Stimulated activated CD8-positive, alpha-beta memory T cell treated with anti-CD3 and anti-CD28 coated beads, Interleukin-7, amount 100 ng/mL, for 48 hours (primary cell): ENCODE measurements around the gene COLQ.
A peak's percentile ranks its signal among the peaks of the same experiment; 100 is the strongest.

Experiments used
- DNase-seq, 2 donors: peaks; one replicate each; pipeline ENCODE4 v3.0.0-alpha.2; 2020; ENCODE audit warnings: low read depth in 1 of 2; ENCODE audit errors: extremely low read depth in 1 of 2

The COLQ gene

DNA sequence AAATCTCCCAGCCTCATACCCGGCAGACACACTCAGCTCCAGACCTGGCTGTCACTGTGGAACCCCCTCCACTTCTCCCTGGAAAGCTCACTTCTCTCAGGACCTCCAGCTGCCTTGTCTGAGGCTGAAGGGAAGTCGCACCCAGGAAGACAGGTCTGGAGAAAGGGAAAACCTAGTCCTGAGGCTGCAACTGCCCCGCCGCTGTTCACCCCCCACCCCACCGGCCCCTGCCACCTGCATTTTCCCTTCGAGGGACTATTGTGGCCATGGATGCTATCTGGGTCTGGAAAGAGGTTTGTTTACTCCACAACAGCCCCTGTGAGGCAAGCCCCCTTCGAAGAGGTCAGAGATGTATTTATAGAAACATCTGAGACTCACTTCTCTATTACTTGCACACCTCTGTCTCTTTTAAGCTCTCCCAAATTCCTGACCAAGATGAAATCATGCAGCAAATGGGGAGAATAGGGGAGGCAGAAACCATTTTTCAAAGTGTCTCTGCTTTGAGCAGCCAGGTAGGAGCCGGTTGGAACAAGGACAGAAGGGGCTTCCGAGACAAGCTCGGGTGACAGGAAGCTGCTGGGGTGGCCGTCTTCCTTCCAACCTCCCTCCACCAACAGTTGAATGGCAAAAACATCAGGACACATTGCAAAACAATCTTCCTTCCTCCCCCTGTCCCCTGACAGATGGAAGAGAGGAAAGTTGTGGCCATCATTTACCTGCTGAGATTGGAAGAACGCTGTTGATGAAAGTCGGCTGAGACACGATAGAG, 518 bp downstream of the COLQ start:
- DNase-seq = no peak

DNA sequence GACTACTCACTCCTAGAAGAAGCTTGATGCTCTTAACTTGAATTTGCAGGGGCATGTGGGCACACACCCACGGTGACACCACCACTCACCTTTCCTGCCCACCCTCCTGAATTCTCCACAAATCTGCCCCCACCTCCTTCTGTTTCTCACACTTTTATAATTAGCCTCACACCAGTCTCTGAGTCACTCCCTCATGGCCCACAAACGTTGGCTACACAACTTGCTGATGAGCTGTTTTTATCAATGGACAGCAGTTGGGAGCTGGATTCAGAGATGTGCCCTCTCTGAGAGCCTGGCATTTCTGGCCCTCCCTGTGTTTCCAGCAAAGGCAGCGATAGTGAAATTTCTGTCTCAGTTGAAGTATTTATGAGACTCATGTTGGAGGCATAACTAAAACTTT, 1.3 kb downstream of the COLQ start:
- DNase-seq = peak in 1 of 2 donors; percentile 7

DNA sequence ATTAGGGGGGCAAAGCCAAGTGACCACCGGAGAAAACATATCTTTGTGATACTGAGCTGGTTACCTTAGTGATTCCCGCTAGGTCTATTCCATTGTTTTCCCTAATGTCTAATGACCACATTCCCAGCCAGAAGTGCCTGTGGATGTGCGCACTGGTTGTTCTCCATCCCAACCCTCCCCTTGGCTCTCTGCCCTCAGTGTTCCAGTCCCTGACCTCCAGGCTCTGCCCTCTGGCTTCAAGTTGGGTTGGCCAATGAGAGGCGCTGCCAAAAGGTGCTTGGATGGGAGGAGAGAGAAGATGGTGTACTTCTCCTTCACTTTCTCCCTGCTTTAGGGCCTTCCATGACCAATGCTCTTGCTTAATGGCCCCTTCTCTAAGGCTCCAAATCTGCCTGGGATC, 2.4 kb downstream of the COLQ start:
- DNase-seq = no peak

DNA sequence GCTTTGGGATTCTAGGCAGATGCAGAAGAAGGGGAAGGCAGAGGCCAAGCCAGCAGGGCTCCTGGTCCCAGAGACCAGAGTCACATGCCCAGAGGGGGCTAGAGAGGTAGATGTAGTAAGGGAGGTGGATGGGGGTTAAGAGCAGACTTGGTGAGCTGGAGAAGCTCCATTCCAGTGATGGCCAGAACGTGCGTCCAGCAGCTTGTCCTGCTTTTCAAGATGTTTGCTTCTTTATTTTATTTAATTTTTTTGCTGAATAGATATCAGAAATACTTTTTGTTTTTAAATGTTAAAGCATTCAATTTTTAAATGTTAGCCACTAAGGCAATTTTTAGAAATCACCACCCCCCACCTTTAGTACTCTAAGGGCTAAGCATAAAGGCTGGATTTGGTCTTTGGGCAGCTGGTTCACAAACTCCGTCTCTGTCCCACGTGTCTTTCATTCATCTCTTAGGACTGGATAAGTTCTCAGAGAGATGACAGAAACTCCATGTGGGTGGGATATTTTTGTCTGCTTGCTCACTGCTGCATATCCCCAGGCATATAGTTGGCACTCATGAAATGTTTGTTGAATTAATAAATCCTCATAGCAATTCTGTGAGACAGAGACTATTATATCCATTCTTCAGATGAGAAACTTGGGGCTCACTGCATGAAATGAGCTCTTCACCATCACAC, 6.7 kb downstream of the COLQ start:
- no peak for DNase-seq

DNA sequence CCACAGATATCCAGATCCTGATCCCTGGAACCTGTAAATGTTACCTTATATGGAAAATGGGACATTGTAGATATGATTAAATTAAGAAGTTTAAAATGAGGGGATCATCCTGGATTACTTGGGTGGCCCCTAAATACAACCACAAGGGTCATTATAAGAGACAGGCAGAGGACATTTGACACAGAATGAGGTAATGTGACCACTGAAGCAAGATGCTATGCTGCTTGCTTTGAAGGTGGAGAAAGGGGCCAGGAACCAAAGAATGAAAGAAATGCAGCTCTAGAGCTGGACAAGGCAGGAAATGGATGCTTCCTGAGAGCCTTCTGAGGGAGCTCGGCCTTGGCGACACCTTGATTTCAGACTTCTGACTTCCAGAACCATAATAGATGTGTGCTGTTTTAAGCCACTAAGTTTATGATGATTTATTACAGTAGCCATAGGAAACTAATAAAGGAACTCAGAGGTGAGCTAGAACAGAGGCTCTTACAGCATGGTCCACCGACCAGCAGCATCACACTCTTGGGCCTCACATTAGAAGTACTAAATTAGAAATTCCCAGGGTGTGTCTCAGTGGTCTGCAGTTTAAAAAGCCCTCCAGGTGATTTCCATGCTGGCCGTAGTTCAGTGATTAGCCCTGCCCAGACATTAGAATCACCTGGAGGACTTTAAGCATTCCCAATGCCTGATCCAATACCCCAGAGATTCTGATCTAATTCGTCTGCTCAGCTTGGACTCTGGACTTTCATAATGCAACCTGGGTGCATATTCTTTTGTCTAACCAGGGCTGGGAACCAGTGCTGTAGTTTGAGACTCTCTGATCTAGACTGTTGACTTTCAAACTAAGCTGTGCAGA, 7.5 kb downstream of the COLQ start:
- no peak for DNase-seq

DNA sequence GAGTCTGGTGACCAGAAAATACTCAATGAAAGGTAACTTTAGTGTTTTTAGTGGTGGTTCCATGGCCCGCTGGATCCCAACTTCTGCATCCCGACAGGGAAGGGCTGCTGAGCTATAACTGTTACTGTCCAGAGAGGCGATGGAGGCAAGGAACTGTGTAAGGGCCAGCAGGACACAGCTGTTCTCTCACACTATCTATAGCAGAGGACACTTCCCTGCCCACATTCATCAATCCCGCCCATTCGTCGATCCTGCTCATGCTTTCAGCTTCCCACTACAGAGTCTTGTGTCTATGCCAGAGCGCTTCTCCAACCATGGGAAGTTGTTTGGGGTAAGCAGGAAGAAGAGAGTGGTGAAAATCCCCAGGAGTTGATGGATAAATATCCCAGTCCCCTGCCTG, 8.4 kb downstream of the COLQ start:
- no peak for DNase-seq

DNA sequence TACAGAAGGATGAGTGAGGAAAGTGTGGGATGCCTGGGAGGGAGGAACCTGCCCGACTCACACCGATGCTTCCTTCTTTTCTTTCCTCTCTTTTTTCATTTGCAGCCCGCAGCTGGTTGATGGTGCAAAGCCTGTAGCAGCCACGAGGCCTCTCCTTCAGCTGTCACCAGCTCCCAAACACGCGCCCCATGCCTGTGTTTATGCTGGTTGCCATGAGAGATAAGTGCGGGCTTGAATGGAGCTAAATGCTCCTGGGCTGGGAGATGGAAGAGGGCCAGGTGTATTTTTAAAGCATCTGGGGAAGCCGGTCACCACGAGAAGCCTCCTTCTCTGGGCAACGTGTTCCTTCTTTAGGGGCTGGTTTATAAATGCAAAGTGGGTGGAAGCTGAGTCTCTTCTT, 9.3 kb downstream of the COLQ start:
- no peak for DNase-seq

DNA sequence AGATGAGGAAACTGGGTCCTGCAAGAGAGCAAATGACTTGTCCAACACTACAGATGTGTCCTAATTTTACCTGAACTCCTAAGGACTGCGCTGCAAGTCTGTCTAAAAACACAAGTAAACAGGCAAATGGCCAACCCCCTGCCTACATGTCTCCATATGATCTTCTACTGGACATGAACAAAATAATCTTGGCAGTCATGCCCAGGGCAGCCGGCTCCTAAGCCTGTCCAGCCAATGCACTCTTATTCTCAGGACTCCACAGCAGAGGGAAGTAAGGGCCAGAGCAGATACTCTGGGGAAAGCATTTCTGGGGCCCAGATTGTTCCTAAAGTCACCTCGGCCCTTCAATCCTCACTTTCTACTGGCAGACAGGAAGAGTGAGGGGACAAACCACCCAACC, 10.3 kb downstream of the COLQ start:
- DNase-seq = no peak

DNA sequence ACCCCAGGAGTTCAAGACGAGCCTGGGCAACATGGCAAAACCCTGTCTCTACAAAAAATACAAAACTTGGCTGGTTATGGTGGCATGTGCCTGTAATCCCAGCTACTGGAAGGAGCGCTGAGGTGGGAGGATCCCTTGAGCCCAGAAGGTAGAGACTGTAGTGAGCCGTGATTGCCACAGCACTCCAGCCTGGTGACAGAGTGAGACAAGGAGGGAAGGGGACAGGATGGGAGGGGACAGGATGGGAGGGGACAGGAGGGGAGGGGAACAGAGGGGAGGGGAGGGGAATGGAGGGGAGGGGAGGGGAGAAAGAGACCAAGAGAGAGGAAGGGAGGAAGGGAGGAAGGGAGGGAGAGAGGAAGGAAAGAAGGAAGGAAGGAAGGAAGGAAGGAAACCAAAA, 11.0 kb downstream of the COLQ start:
- no peak for DNase-seq

DNA sequence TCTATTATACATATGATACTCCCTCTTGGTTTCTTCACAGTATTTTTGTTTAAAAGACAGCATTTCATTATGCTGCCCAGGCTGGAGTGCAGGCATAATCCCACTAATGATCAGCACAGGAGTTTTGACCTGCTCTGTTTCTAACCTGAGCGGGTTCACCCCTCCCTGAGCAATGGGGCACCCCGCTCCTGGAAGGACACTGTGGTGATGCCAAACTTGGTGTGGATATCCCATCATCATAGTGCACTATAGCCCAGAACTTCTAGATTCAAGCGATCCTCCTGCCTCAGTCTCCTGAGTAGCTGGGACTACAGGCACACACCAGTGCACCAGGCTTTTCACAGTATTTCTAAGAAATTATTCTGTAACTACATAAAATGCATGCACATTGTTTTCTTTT, 14.9 kb downstream of the COLQ start:
- DNase-seq = no peak

DNA sequence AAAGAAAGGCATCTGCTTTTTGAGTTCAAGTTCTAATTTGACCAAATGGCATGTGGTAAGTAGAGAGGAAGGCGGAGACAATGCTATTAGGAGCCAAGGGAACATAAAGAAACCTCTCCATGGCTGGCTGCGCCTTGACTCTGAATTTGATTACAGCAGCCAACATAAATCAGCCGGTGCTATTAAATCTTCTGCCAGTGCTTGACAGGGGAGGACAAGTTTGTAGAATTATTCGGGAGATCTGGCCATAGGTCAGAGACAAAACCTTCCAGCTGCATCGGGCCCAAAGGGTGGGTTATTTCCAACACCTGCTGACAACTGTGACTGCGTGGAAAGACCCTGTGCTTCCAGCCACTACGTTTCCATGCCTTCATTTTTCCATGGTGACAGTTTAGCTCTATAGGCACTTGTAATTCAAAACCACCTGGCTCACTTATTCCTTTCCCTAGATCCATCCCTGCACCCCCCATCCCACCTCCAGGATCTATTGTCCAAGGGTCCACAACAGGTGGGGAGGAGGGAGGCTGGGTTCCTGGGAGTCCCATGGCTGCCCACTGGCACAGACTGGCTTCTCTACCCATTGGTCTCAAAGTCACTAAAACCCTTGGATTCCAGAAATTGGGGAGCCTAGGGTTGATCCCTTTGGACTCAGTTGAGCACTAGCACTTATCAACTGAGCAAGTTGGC, 15.9 kb downstream of the COLQ start:
- DNase-seq = no peak

DNA sequence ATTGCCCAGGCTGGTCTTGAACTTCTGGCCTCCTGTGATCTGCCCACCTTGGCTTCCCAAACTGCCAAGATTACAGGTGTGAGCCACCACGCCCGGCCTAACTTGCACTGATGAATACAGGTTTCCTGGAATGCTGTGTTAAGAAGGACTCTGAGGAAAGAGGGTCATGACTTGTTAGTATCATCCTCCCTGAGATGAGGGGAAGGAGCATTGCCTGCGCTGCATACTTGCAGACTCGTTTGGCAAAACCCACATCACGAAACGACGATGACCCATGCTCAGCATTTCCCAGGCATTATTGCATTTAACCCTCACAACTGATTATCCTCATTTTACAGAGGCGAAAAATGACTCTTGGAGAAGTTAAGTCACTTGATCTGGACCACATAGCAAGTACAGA, 18.9 kb downstream of the COLQ start:
- no peak for DNase-seq

DNA sequence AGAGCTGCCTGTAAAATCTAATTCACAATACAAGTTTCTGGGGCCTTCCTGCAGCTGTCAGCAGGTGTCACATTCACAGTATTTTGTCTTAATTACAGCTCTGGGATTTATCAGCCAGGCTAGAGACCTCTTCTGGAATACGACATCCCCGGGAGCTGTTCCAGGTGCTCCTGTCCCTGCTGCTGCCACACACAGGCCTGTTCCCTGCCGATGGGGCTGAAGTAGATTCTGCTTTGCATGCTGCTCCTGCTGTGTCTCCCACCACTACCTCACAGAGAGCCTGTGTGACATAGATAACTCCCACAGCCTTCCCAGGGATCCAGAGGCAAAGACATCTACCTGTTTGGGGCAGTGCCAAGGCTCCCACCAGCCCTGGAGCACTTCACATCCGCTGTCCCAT, 20.4 kb downstream of the COLQ start:
- DNase-seq = no peak

DNA sequence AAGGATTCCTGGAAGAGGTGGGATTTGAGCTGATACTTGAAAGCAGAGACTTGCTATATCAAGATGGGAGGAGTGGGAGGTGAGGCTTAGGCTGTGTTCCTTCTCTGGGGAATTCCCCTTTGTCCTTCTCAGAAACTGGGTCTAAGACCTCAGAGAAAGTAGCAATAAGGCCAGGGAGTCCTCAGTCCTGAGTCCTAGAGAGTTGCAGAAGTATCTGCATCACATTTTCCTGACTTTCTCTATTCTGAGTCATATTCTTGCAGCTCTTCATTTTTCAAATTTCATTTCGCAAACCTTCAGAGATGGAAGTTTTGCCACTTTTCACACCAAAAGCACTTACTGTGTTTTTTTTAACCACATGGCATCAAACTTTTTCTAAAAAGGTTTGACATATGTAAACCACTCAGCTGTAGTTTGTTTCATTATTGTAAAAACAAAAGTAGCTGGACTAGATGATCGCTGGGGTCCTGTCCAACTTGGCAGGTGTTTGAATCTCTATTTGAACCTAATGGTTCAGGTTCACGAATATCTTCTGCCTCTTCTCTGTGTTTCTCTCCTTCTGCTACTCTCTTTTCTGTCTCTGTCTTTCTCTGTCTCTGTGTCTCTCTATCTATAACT, 21.3 kb downstream of the COLQ start:
- no peak for DNase-seq

DNA sequence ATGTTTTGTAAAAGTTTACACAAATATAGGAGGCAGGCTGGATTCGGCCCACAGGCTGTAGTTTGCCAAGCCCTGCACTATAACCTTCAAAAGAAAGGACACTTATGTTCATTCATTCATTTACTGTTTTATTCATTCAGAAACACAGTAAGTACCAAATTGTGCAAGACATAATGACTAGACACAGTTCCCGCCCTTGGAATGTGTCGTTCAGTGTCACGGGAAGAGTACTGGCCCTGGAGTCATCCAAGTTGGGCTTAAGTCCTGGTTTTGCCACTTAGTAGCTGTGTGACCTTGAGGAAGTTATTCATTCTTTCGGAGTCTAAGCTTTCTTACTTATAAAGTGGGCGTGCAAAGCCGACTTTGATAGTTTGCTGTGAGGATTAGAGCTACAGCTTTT, 22.0 kb downstream of the COLQ start:
- no peak for DNase-seq

DNA sequence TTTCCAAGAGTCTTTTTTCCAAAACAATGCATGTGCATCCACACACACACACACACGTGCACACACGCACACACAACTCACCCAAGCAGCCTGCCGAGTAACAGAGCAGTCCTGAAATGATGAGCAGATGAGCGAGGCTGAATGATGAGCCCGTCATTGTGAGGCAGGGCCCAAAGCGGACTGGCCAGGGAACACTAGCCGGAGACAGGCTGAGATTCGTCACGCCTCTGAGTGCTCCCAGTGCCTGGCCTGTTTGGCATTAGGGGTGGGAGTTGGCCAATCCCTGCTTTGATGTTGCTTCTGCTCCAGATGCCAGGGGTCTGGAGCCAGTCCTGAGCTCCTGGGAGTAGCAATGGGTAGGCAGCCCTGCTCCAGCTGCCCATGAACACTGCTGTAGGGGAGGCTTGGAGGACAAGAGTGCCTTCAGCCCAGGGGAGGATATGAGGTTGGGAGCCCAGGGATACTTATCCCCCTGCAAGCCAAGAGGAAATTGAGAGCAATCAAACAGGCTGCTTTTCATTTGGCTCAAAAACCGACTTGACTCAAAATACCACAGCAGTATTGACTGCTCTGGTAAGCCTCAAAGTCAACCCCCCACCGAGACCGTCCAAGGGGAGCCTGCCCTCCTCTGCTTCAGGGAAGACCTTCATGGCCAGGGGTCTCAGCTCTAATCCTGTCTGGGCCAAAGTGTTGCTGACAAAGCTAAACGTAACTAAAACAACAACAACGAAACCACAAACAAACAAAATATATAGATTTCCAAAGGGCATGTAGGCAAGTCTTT, 22.9 kb downstream of the COLQ start:
- DNase-seq = no peak

DNA sequence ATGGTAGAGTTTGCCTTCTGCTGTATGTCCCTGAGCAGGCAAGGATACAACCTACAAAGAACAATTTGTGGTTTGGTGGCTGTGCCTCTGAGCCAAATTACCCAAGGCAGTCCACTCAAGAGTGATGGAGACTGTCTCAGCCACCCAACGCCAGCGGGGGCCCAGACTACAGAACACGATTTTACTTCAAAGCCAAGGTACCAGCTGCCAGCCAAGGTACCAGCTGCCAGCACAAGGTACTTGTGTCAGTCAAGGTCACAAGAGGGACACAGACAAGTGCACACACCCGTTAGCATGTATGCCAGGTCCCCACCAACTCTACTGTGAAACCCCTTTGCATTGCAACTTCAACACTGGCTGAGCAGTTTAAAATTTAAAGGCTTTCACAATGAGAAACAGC, 23.5 kb downstream of the COLQ start:
- no peak for DNase-seq

DNA sequence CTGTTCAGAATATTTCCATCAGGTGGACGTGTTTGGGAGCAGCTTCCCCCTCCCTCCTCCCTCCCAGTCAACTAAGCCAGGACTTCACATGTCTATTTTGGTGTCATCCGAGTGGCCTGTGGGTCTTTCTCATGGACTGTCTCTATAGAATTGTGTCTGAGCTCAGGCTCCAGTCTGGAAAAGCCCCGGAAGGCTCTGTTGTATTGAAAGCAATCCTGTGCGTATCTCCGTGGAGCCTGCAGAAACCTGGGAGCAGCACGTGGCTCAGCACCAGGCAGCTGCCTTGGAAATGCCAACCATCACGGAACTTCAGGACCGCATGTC, 25.2 kb downstream of the COLQ start:
- DNase-seq = no peak

DNA sequence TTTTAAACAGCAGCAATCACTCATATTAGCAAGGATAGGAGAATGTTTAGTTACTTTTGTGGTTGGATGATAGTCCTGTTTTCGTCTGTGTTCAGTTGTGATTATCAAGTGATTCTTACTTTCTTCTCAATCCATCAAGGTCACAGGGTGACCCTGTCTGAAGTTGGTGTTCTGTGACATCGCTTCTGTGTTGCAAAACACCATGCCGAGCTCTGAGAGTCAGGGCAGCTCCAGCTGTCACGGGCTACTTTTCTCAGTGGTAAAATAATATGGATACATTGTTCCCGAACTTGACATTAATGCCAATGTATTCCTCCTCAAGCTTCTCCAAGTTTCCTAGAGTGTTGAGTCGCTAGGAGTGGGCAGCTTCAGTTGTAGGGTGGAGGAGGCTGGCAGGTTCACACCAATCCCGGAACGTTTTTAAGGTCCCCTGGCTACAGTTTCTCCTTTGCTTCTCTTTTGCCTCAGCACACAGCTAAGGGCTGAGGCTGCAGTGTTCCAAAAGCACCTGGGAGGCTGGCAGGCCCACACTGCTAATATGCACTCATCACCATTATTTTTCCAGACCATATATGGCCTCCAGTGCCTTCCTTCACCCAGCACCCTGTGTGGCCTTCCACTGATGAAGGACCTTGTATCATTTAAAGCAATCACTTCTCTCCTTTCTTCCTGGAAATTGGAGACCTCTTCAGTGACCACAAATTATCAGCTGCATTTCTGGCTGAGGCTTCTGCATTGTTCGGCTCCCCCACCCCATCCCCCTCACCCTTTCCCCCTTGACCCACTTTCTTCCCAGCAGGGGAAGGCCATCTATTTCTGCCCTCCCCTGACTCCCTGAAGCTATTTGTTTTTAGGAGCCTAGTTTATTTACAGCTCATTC, 25.8 kb downstream of the COLQ start:
- no peak for DNase-seq
